HT1080 (cell line): ENCODE measurements around the gene PKP3. TPM values are rescaled to one million over a fixed set of nuclear protein-coding genes. Genes with fewer than 3 reads are reported as not detected.
"Not testable (repeated sequence)": the region's sequence is repeated elsewhere in the genome, so short reads cannot be mapped to it uniquely, and the experiment has no call there.

Source experiments
- DNase-seq: peaks from one replicate; pipeline ENCODE4 v3.0.0-alpha.2; 2015; ENCODE audit warnings: low read depth
- total RNA-seq: library from RNA; depleted of rRNA; stranded (reverse); fragments of >200 nt; shearing (Covaris generic); gene quantifications from 2 replicates; pipeline ENCODE4 v1.2.3, GENCODE V29; 2014

Gene PKP3
- total RNA-seq, 1 experiment from 2014 or later, result 12.0 TPM

GRCh38 chr11:410711-411110 is 16.7 kb downstream of the PKP3 start:
- DNase-seq, result not testable (repeated sequence)

GRCh38 chr11:411520-411919 is 17.5 kb downstream of the PKP3 start:
- not testable (repeated sequence) for DNase-seq

- no peak for DNase-seq
These were observed 18.7 kb downstream of the PKP3 start for GRCh38 chr11:412641-413119.

- no peak for DNase-seq
These were observed 19.4 kb downstream of the PKP3 start for GRCh38 chr11:413120-414081.

GRCh38 chr11:414318-414857 is 20.4 kb downstream of the PKP3 start:
- no peak for DNase-seq

GRCh38 chr11:415640-416041 is 21.6 kb downstream of the PKP3 start:
- DNase-seq, result no peak

- DNase-seq, result no peak
These were observed 22.2 kb downstream of the PKP3 start for GRCh38 chr11:416051-416756.

- DNase-seq, result no peak
These were observed 23.0 kb downstream of the PKP3 start for GRCh38 chr11:416757-417621.

GRCh38 chr11:417652-418342 is 23.8 kb downstream of the PKP3 start:
- no peak for DNase-seq

GRCh38 chr11:418343-419247 is 24.6 kb downstream of the PKP3 start:
- DNase-seq, result no peak

- DNase-seq, result no peak
These were observed 25.4 kb downstream of the PKP3 start for GRCh38 chr11:419248-420005.

GRCh38 chr11:420054-420910 is 26.3 kb downstream of the PKP3 start:
- no peak for DNase-seq

GRCh38 chr11:420911-421321 is 26.9 kb downstream of the PKP3 start:
- no peak for DNase-seq

GRCh38 chr11:422249-422656 is 28.2 kb downstream of the PKP3 start:
- no peak for DNase-seq

- DNase-seq, result no peak
These were observed 30.2 kb downstream of the PKP3 start for GRCh38 chr11:424232-424631.

GRCh38 chr11:424766-425165 is 30.8 kb downstream of the PKP3 start:
- not testable (repeated sequence) for DNase-seq

- DNase-seq, result no peak
These were observed 31.3 kb downstream of the PKP3 start for GRCh38 chr11:425301-425700.

GRCh38 chr11:426851-427250 is 32.8 kb downstream of the PKP3 start:
- DNase-seq, result no peak
